Keratinocyte (primary cell): ENCODE data around the gene DNAH3. TPM values are rescaled to one million over a fixed set of nuclear protein-coding genes. Genes with fewer than 3 reads are reported as not detected.
"Not testable (repeated sequence)": the region's sequence is repeated elsewhere in the genome, so short reads cannot be mapped to it uniquely, and the experiment has no call there.

ENCODE experiments used
- DNase-seq: peaks from one replicate; pipeline ENCODE4 v3.0.0-alpha.2; 2011; ENCODE audit warnings: low read depth, missing footprints, low spot score
- FAIRE-seq: peaks from 2 replicates; lab custom pipeline; 2011; peaks lifted over from hg19 to GRCh38; lab: Jason Lieb, UNC
- H2AFZ ChIP-seq: 2 replicates; pipeline ENCODE4 v1.6.0; 2012; ENCODE audit warnings: low read length, control low read depth, inconsistent platforms; ENCODE audit not compliant: control insufficient read depth
- H3K27ac ChIP-seq: 2 replicates; pipeline ENCODE4 v1.5.1; 2011; ENCODE audit warnings: low read length; ENCODE audit not compliant: control insufficient read depth, insufficient read depth
- H3K27me3 ChIP-seq: 3 replicates; pipeline ENCODE4 v1.6.0; 2011; ENCODE audit warnings: low read length; ENCODE audit not compliant: control insufficient read depth, insufficient read depth; ENCODE audit errors: extremely low read depth
- H3K36me3 ChIP-seq, 2 experiments: 2 replicates in 1 of 2; 3 replicates in 1 of 2; pipeline ENCODE4 v1.5.1; 2011; ENCODE audit warnings: low read length in 2 of 2, mild to moderate bottlenecking in 1 of 2; ENCODE audit not compliant: control insufficient read depth in 2 of 2, insufficient read depth in 2 of 2; ENCODE audit errors: extremely low read depth in 1 of 2
- H3K4me1 ChIP-seq: 3 replicates; pipeline ENCODE4 v1.5.1; 2011; ENCODE audit warnings: low read length; ENCODE audit not compliant: control insufficient read depth, insufficient read depth; ENCODE audit errors: extremely low read depth
- H3K4me2 ChIP-seq: 3 replicates; pipeline ENCODE4 v1.6.0; 2011; ENCODE audit warnings: low read depth, low read length; ENCODE audit not compliant: control insufficient read depth, insufficient read depth; ENCODE audit errors: extremely low read depth
- H3K4me3 ChIP-seq, 3 experiments: fragments of 200-600 bp in 1 of 3; sonication (generic) in 1 of 3; 2 replicates in 2 of 3; 3 replicates in 1 of 3; pipeline ENCODE4 v1.5.1; 2011 to 2016; ENCODE audit warnings: low read length in 3 of 3, mild to moderate bottlenecking in 3 of 3, control low read depth in 2 of 3, inconsistent platforms in 1 of 3, low read depth in 1 of 3, mixed read lengths in 1 of 3, mixed run types in 1 of 3, moderate library complexity in 1 of 3; ENCODE audit not compliant: control insufficient read depth in 2 of 3, insufficient read depth in 2 of 3; ENCODE audit errors: extremely low read depth in 1 of 3
- H3K79me2 ChIP-seq: 2 replicates; pipeline ENCODE4 v1.6.0; 2012; ENCODE audit warnings: low read length; ENCODE audit not compliant: control insufficient read depth, insufficient read depth
- H3K9ac ChIP-seq: 3 replicates; pipeline ENCODE4 v1.6.0; 2011; ENCODE audit warnings: low read length; ENCODE audit not compliant: control insufficient read depth, insufficient read depth; ENCODE audit errors: extremely low read depth
- H3K9me1 ChIP-seq: 3 replicates; pipeline ENCODE4 v1.6.0; 2011; ENCODE audit warnings: low read length; ENCODE audit not compliant: control insufficient read depth, insufficient read depth; ENCODE audit errors: extremely low read depth
- H3K9me3 ChIP-seq: 2 replicates; pipeline ENCODE4 v1.5.1; 2012; ENCODE audit warnings: low read depth, low read length; ENCODE audit not compliant: control insufficient read depth
- H4K20me1 ChIP-seq: 3 replicates; pipeline ENCODE4 v1.6.0; 2011; ENCODE audit warnings: low read length; ENCODE audit not compliant: control insufficient read depth, insufficient read depth; ENCODE audit errors: extremely low read depth
- CTCF ChIP-seq, 3 experiments: IDR thresholded peaks in 1 of 3; conservative IDR thresholded peaks in 1 of 3; optimal IDR thresholded peaks in 1 of 3; 2 replicates in 2 of 3; 3 replicates in 1 of 3; pipeline versions ENCODE3 to v1.5.1; 2011; ENCODE audit warnings: low read length in 3 of 3, mild to moderate bottlenecking in 3 of 3, moderate library complexity in 2 of 3, control low read depth in 1 of 3, inconsistent platforms in 1 of 3; ENCODE audit not compliant: insufficient read depth in 2 of 3; ENCODE audit errors: extremely low read depth in 1 of 3
- EZH2 ChIP-seq: IDR thresholded peaks from one replicate; pipeline ENCODE4 v1.6.1; 2012; ENCODE audit warnings: inconsistent platforms, mild to moderate bottlenecking, low read length, moderate library complexity
- dilution Hi-C: fragments of 300-500 bp; cut with MboI; formaldehyde crosslinking; loops from one replicate; pipeline ENCODE4 v1.7.0; 2020; ENCODE audit warnings: low sequenced_read_pairs; ENCODE audit not compliant: extremely low pct_ligation_motif_present
- polyA plus RNA-seq, 5 experiments: library from polyadenylated mRNA; depleted of rRNA in 3 of 5; stranded (reverse) in 3 of 5; stranded (forward) in 1 of 5; unstranded in 1 of 5; fragments of >200 nt; gene quantifications; 1 replicate in 1 of 5; 2 replicates in 3 of 5; 3 replicates in 1 of 5; pipeline versions ENCODE4 v1.2.1 to v1.2.3, GENCODE V29; 2011 to 2012; ENCODE audit warnings: missing spikeins in 2 of 5, low read depth in 1 of 5, low replicate concordance in 1 of 5

Gene DNAH3
- polyA plus RNA-seq, 1 donor (not counting 4 experiments of a cell fraction or from before 2014, with no cell fraction given), result 1.2 TPM

- Histone ChIP-seq H3K9me1 (no peaks in the 10 kb centered on the region), H3K9me3 (no peaks in the 10 kb centered on the region), H3K36me3 (no peaks in the 10 kb centered on the region), H3K27me3 (no peaks in the 10 kb centered on the region), H3K79me2 (no peaks in the 10 kb centered on the region), H3K9ac (no peak overlapping the region), H3K27ac (no peak overlapping the region), H3K4me3 (no peak overlapping the region), H4K20me1 (no peaks in the 10 kb centered on the region), H3K4me2 (no peak overlapping the region), H2AFZ (no peak overlapping the region), H3K4me1 (no peaks in the 10 kb centered on the region)
- TF ChIP-seq CTCF (optimal IDR thresholded peaks at IDR 0.05 in 1 of 3, IDR thresholded peaks at IDR 0.05 in 1 of 3, conservative IDR thresholded peaks at IDR 0.05 in 1 of 3; ENCODE audit: extremely low read depth in 1 of 3, insufficient read depth in 2 of 3, low read length in 3 of 3) (no peak), EZH2 (no peak)
- dilution Hi-C loops, result no loop called here
- no peak for DNase-seq
- no peak for FAIRE-seq
Observed at GRCh38 chr16:20984019-20984418, 166.6 kb downstream of the DNAH3 start.

GRCh38 chr16:20976576-20976975, 174.1 kb downstream of the DNAH3 start:
- Histone ChIP-seq H3K4me2 (no peak overlapping the region), H3K9ac (no peak overlapping the region), H4K20me1 (no peaks in the 10 kb centered on the region), H3K9me3 (no peaks in the 10 kb centered on the region), H3K9me1 (no peaks in the 10 kb centered on the region), H3K4me3 (no peak overlapping the region), H3K4me1 (peaks cover 4% of the 10 kb centered on the region), H3K27ac (no peak overlapping the region), H2AFZ (no peak overlapping the region), H3K36me3 (no peaks in the 10 kb centered on the region), H3K27me3 (no peaks in the 10 kb centered on the region), H3K79me2 (no peaks in the 10 kb centered on the region)
- FAIRE-seq (no peak), DNase-seq (no peak)
- dilution Hi-C loops, result no loop called here
- TF ChIP-seq CTCF (optimal IDR thresholded peaks at IDR 0.05 in 1 of 3, IDR thresholded peaks at IDR 0.05 in 1 of 3, conservative IDR thresholded peaks at IDR 0.05 in 1 of 3; ENCODE audit: extremely low read depth in 1 of 3, insufficient read depth in 2 of 3, low read length in 3 of 3) (no peak), EZH2 (no peak)

GRCh38 chr16:20973201-20973600, 177.4 kb downstream of the DNAH3 start:
- H3K27ac ChIP-seq, H4K20me1 ChIP-seq, dilution Hi-C loops, H2AFZ ChIP-seq, H3K79me2 ChIP-seq, H3K4me3 ChIP-seq, DNase-seq, H3K9me3 ChIP-seq, H3K9ac ChIP-seq, FAIRE-seq, H3K36me3 ChIP-seq, H3K4me2 ChIP-seq, H3K9me1 ChIP-seq, H3K27me3 ChIP-seq: not testable (repeated sequence)
- peaks cover 11% of the 10 kb centered on the region for H3K4me1 ChIP-seq
